Measurements from ENCODE around the gene SLC37A2. TPM values are rescaled to one million over a fixed set of nuclear protein-coding genes. Genes with fewer than 3 reads are reported as not detected.

The SLC37A2 gene
- total RNA-seq, 4 donors from 2014 or later: 0.26 to 4.1 (median 0.86) TPM

DNA sequence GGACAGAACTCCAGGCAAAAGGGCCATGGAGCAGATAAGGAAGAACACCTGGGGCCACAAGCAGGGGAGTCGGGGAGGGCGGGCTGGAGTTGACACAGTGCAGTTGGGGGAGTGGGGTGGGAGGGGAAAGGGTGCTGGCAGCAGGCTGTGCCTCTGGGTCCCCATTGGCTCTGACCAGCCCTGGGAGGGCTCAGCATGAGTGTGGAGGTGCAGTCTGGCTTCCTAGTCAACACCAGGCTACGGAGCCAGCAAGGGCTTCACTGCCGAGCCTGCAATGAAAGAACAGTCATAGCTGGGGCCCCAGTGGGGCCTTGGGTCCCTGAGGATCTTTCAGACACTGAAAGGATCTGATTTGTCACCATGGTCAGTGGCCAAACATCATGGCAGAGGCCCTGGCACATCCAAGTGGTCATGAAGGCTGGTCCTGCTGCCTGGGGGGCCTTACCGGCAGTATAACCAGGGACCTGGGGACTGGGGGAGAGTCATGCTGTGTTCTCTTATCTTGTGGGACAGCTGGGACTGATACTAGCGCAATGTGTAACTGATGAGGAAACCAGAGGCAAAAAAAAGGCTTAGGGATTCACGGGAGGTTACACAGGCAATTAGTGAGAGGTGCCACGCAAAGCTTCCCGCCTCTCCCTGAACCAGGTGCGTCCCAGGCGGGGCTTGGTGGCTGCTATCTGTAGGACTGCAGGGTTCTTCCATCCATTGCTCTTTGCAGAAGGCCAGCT lies 11.6 kb downstream of the SLC37A2 start:
- intact Hi-C loops (cut with DNase I; ENCODE audit: low total_unique reads): no loop called here
- Histone ChIP-seq H3K27ac (no peak overlapping the region), H3K36me3 (no peaks in the 10 kb centered on the region), H3K9me3 (no peaks in the 10 kb centered on the region), H3K4me1 (no peaks in the 10 kb centered on the region), H3K27me3 (no peaks in the 10 kb centered on the region), H3K4me3 (no peak overlapping the region)
- TF ChIP-seq, protein P1, sequence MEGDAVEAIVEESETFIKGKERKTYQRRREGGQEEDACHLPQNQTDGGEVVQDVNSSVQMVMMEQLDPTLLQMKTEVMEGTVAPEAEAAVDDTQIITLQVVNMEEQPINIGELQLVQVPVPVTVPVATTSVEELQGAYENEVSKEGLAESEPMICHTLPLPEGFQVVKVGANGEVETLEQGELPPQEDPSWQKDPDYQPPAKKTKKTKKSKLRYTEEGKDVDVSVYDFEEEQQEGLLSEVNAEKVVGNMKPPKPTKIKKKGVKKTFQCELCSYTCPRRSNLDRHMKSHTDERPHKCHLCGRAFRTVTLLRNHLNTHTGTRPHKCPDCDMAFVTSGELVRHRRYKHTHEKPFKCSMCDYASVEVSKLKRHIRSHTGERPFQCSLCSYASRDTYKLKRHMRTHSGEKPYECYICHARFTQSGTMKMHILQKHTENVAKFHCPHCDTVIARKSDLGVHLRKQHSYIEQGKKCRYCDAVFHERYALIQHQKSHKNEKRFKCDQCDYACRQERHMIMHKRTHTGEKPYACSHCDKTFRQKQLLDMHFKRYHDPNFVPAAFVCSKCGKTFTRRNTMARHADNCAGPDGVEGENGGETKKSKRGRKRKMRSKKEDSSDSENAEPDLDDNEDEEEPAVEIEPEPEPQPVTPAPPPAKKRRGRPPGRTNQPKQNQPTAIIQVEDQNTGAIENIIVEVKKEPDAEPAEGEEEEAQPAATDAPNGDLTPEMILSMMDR (IDR thresholded peaks at IDR 0.05): no peak
- no peak for TF ChIP-seq POLR2A (IDR thresholded peaks at IDR 0.05)
- DNase-seq: no peak

DNA sequence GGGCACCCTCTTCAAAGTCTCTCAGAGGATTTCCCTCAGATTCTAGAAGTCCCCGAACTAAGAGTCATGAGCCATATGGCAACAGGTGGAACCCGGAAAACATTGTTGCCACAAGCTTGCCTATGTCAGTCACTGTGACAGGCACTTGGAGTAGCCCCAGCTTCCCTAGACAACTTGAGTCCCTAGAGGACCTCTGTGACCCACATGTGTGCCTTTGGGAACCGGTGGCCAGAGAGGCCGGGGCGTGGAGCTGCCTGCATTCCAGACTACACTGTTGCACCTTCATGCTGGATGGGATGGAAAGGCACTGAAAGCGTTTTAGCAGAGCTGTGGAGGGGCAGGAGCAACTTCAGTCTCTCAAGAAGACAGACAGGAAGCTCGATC lies 12.1 kb downstream of the SLC37A2 start:
- no peak for TF ChIP-seq POLR2A (IDR thresholded peaks at IDR 0.05)
- TF ChIP-seq, protein P1 (IDR thresholded peaks at IDR 0.05): no peak
- no peak overlapping the region for H3K27ac ChIP-seq
- no peak overlapping the region for H3K4me3 ChIP-seq
- H3K36me3 ChIP-seq: no peaks in the 10 kb centered on the region
- intact Hi-C loops (cut with DNase I; ENCODE audit: low total_unique reads): no loop called here
- no peaks in the 10 kb centered on the region for H3K27me3 ChIP-seq
- H3K4me1 ChIP-seq: no peaks in the 10 kb centered on the region
- DNase-seq: no peak
- no peaks in the 10 kb centered on the region for H3K9me3 ChIP-seq

DNA sequence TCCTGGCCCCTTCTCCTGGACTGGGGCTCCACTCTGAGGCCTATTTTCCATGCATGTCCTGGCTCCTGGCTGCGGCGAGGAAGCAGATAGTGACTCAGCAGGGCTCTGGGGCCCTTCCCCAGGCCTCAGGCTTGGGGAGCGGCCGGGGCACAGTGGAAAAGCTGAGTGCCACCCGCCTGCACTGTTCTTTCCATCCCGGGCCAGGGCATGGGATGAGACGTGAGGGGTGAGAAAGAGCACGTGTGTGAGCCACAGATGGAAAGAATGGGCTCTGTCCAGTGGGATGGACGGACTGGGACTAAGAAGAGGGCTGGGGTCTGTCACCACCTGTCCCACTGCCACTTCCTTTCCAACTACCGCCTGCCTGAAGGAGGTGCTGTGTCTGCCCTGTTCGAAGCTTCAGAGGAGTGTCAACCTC lies 12.8 kb downstream of the SLC37A2 start:
- no peak for DNase-seq
- intact Hi-C loops (cut with DNase I; ENCODE audit: low total_unique reads): no loop called here
- H3K27me3 ChIP-seq: no peaks in the 10 kb centered on the region

DNA sequence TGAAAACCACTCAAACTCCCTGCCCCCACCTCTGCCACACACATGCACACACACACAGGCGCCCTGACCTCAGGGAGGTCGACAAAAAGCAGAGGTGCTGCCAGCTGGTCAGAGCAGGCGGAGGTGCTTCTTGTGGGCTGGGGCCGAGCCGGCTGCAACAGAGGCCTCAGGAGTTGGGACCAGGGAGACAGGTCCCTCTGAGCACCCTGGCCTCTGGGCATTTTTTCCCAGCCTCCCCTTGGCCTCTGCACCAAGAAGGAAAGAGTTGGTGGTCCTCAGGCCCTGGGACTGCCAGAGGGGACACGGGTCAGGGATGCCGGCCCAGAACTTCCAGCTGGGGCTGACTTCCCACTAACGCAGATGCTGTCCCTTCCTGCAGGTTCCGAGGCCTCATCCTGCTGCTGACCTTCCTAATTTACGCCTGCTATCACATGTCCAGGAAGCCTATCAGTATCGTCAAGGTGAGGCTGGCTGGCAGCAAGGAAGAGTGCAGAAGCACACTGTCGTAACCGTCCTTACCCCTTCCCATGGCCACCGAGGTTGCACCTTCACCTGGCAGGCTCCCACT lies 13.4 kb downstream of the SLC37A2 start:
- Histone ChIP-seq H3K4me3 (no peak overlapping the region), H3K27me3 (no peaks in the 10 kb centered on the region)
- intact Hi-C loops (cut with DNase I; ENCODE audit: low total_unique reads): no loop called here

More for the DNA sequence above, 12.8 kb downstream of the SLC37A2 start:
- Histone ChIP-seq H3K4me3 (no peak overlapping the region), H3K9me3 (no peaks in the 10 kb centered on the region), H3K27ac (no peak overlapping the region), H3K36me3 (no peaks in the 10 kb centered on the region), H3K4me1 (no peaks in the 10 kb centered on the region)
- TF ChIP-seq, protein P1 (IDR thresholded peaks at IDR 0.05): no peak
- no peak for TF ChIP-seq POLR2A (IDR thresholded peaks at IDR 0.05)

DNA sequence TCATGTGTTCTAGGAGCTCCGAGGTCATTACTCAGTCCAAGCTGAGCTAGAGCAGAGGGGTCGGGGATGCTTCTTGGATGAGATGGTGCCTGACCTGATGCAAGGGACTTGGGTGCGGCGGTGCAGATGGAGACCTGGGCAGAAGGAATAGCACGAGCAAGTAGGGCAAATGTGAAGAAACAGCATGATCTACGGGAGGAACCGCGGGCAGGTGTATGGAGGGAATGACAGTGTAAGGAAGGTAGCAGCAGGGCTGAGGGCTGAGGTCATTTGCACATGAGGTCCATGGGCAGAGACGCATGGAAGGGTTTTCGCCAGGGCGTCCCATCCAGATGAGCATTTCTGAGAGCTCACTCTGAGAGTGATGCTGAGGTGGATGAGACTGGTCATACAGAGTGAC lies 14.9 kb downstream of the SLC37A2 start:
- no peak overlapping the region for H3K4me3 ChIP-seq
- intact Hi-C loops (cut with DNase I; ENCODE audit: low total_unique reads): no loop called here
- no peak overlapping the region for H3K27ac ChIP-seq
- H3K36me3 ChIP-seq: no peaks in the 10 kb centered on the region
- H3K4me1 ChIP-seq: no peaks in the 10 kb centered on the region
- H3K27me3 ChIP-seq: no peaks in the 10 kb centered on the region
- no peak for DNase-seq
- TF ChIP-seq, protein P1 (IDR thresholded peaks at IDR 0.05): no peak
- TF ChIP-seq POLR2A (IDR thresholded peaks at IDR 0.05): no peak
- H3K9me3 ChIP-seq: no peaks in the 10 kb centered on the region

More for the DNA sequence above, 13.4 kb downstream of the SLC37A2 start:
- Histone ChIP-seq H3K9me3 (no peaks in the 10 kb centered on the region), H3K36me3 (no peaks in the 10 kb centered on the region), H3K27ac (no peak overlapping the region), H3K4me1 (no peaks in the 10 kb centered on the region)
- no peak for DNase-seq
- TF ChIP-seq, protein P1 (IDR thresholded peaks at IDR 0.05): no peak
- no peak for TF ChIP-seq POLR2A (IDR thresholded peaks at IDR 0.05)
